Activated T-helper 1 cell treated with Interleukin-2 at 50 U/mL for 16 hours (primary cell): ENCODE data around the gene SREBF1.

Experiments
- DNase-seq: peaks from one replicate; pipeline ENCODE4 v3.0.0-alpha.2; 2020; ENCODE audit warnings: low read depth

SREBF1 gene

GRCh38 chr17:17824783-17825614 is 11.8 kb downstream of the SREBF1 start:
- no peak for DNase-seq

- DNase-seq, result no peak
These were observed 12.5 kb downstream of the SREBF1 start for GRCh38 chr17:17824119-17824782.

GRCh38 chr17:17823433-17824118 is 13.2 kb downstream of the SREBF1 start:
- DNase-seq, result peak; percentile 76

- DNase-seq, result no peak
These were observed 14.2 kb downstream of the SREBF1 start for GRCh38 chr17:17822616-17823015.

- DNase-seq, result no peak
These were observed 14.6 kb downstream of the SREBF1 start for GRCh38 chr17:17822189-17822588.

- DNase-seq, result no peak
These were observed 16.2 kb downstream of the SREBF1 start for GRCh38 chr17:17820463-17821158.

- DNase-seq, result no peak
These were observed 16.7 kb downstream of the SREBF1 start for GRCh38 chr17:17820046-17820445.

GRCh38 chr17:17819561-17819995 is 17.2 kb downstream of the SREBF1 start:
- no peak for DNase-seq

GRCh38 chr17:17819111-17819510 is 17.7 kb downstream of the SREBF1 start:
- DNase-seq, result no peak

- DNase-seq, result no peak
These were observed 18.7 kb downstream of the SREBF1 start for GRCh38 chr17:17818088-17818526.

- no peak for DNase-seq
These were observed 19.2 kb downstream of the SREBF1 start for GRCh38 chr17:17817552-17817947.

- DNase-seq, result no peak
These were observed 19.8 kb downstream of the SREBF1 start for GRCh38 chr17:17816831-17817551.

- no peak for DNase-seq
These were observed 20.5 kb downstream of the SREBF1 start for GRCh38 chr17:17816240-17816814.

GRCh38 chr17:17815436-17816200 is 21.2 kb downstream of the SREBF1 start:
- no peak for DNase-seq

GRCh38 chr17:17815062-17815406 is 21.8 kb downstream of the SREBF1 start:
- no peak for DNase-seq

GRCh38 chr17:17814162-17815061 is 22.4 kb downstream of the SREBF1 start:
- no peak for DNase-seq

- no peak for DNase-seq
These were observed 23.1 kb downstream of the SREBF1 start for GRCh38 chr17:17813725-17814095.

GRCh38 chr17:17813055-17813724 is 23.6 kb downstream of the SREBF1 start:
- no peak for DNase-seq
